ENCODE data around the gene KIAA1671.

The KIAA1671 gene

GRCh38 chr22:25032066-25032465 lies 79.5 kb downstream of the KIAA1671 start:
- DNase-seq (no peak), ATAC-seq (replicated peaks) (no peak)
- Mint-ChIP-seq H3K4me3 (no peak overlapping the region), H3K27me3 (peaks cover 0 to 6% of the 10 kb centered on the region in 2 donors), H3K9me3 (no peaks in the 10 kb centered on the region), H3K27ac (no peak overlapping the region), H3K4me1 (ENCODE audit: low read depth in 2 of 2) (peaks cover 0 to 3% of the 10 kb centered on the region in 2 donors), H3K36me3 (ENCODE audit: insufficient read depth) (no peaks in the 10 kb centered on the region)

GRCh38 chr22:25035715-25036114 lies 83.2 kb downstream of the KIAA1671 start:
- Mint-ChIP-seq H3K4me3 (no peak overlapping the region), H3K27ac (no peak overlapping the region), H3K36me3 (ENCODE audit: insufficient read depth) (no peaks in the 10 kb centered on the region), H3K9me3 (no peaks in the 10 kb centered on the region), H3K4me1 (ENCODE audit: low read depth in 2 of 2) (no peaks in the 10 kb centered on the region), H3K27me3 (peaks cover 19 to 24% of the 10 kb centered on the region in 2 donors)
- no peak for DNase-seq
- no peak for ATAC-seq (replicated peaks)

GRCh38 chr22:25038239-25038638 lies 85.7 kb downstream of the KIAA1671 start:
- Mint-ChIP-seq H3K4me3 (no peak overlapping the region), H3K27ac (no peak overlapping the region), H3K27me3 (peaks cover 19 to 33% of the 10 kb centered on the region in 2 donors), H3K4me1 (ENCODE audit: low read depth in 2 of 2) (no peaks in the 10 kb centered on the region), H3K36me3 (ENCODE audit: insufficient read depth) (no peaks in the 10 kb centered on the region), H3K9me3 (no peaks in the 10 kb centered on the region)
- ATAC-seq (replicated peaks) = no peak
- DNase-seq = no peak

GRCh38 chr22:25038771-25039170 lies 86.3 kb downstream of the KIAA1671 start:
- ATAC-seq (replicated peaks) (no peak), DNase-seq (no peak)
- no peaks in the 10 kb centered on the region for H3K36me3 Mint-ChIP-seq (ENCODE audit: insufficient read depth)
- no peaks in the 10 kb centered on the region for H3K4me1 Mint-ChIP-seq (ENCODE audit: low read depth in 2 of 2)
- H3K9me3 Mint-ChIP-seq = no peaks in the 10 kb centered on the region
- H3K27me3 Mint-ChIP-seq = peaks cover 19 to 39% of the 10 kb centered on the region in 2 donors
- H3K4me3 Mint-ChIP-seq = no peak overlapping the region
- H3K27ac Mint-ChIP-seq = no peak overlapping the region

- Mint-ChIP-seq H3K4me1 (ENCODE audit: low read depth in 2 of 2) (no peaks in the 10 kb centered on the region), H3K4me3 (no peak overlapping the region), H3K27me3 (peaks cover 19 to 40% of the 10 kb centered on the region in 2 donors), H3K36me3 (ENCODE audit: insufficient read depth) (no peaks in the 10 kb centered on the region), H3K27ac (no peak overlapping the region), H3K9me3 (no peaks in the 10 kb centered on the region)
- ATAC-seq (replicated peaks) (no peak), DNase-seq (no peak)
Observed at GRCh38 chr22:25039255-25039654, 86.7 kb downstream of the KIAA1671 start.

GRCh38 chr22:25039754-25040153 lies 87.2 kb downstream of the KIAA1671 start:
- no peak overlapping the region for H3K4me3 Mint-ChIP-seq
- no peaks in the 10 kb centered on the region for H3K4me1 Mint-ChIP-seq (ENCODE audit: low read depth in 2 of 2)
- no peak for ATAC-seq (replicated peaks)
- DNase-seq = no peak
- peaks cover 19 to 40% of the 10 kb centered on the region in 2 donors for H3K27me3 Mint-ChIP-seq
- H3K27ac Mint-ChIP-seq = no peak overlapping the region
- no peaks in the 10 kb centered on the region for H3K36me3 Mint-ChIP-seq (ENCODE audit: insufficient read depth)
- H3K9me3 Mint-ChIP-seq = no peaks in the 10 kb centered on the region

GRCh38 chr22:25045159-25045558 lies 92.6 kb downstream of the KIAA1671 start:
- Mint-ChIP-seq H3K9me3 (no peaks in the 10 kb centered on the region), H3K36me3 (ENCODE audit: insufficient read depth) (no peaks in the 10 kb centered on the region), H3K27me3 (peaks cover 0 to 22% of the 10 kb centered on the region in 2 donors), H3K4me3 (no peak overlapping the region), H3K4me1 (ENCODE audit: low read depth in 2 of 2) (no peaks in the 10 kb centered on the region), H3K27ac (no peak overlapping the region)
- DNase-seq = no peak
- ATAC-seq (replicated peaks) = no peak

GRCh38 chr22:25048071-25048470 lies 95.6 kb downstream of the KIAA1671 start:
- Mint-ChIP-seq H3K4me3 (no peak overlapping the region), H3K27me3 (peaks cover 0 to 9% of the 10 kb centered on the region in 2 donors), H3K9me3 (peaks cover 0 to 3% of the 10 kb centered on the region in 2 donors), H3K36me3 (ENCODE audit: insufficient read depth) (no peaks in the 10 kb centered on the region), H3K4me1 (ENCODE audit: low read depth in 2 of 2) (no peaks in the 10 kb centered on the region), H3K27ac (no peak overlapping the region)
- DNase-seq (no peak), ATAC-seq (replicated peaks) (no peak)

GRCh38 chr22:25048659-25049647 lies 96.4 kb downstream of the KIAA1671 start:
- H3K4me1 Mint-ChIP-seq (ENCODE audit: low read depth in 2 of 2) = peaks cover 0 to 4% of the 10 kb centered on the region in 2 donors

GRCh38 chr22:25049770-25050169 lies 97.3 kb downstream of the KIAA1671 start:
- Mint-ChIP-seq H3K4me3 (no peak overlapping the region), H3K27me3 (no peaks in the 10 kb centered on the region)
- no peak for ATAC-seq (replicated peaks)

More at GRCh38 chr22:25048659-25049647, 96.4 kb downstream of the KIAA1671 start:
- peak; percentile 67 to 70 (median 69) for DNase-seq
- no peak overlapping the region for H3K27ac Mint-ChIP-seq
- H3K36me3 Mint-ChIP-seq (ENCODE audit: insufficient read depth) = peaks cover 3% of the 10 kb centered on the region
- H3K4me3 Mint-ChIP-seq = no peak overlapping the region
- ATAC-seq (replicated peaks) = peak; percentile 93
- H3K9me3 Mint-ChIP-seq = peaks cover 0 to 3% of the 10 kb centered on the region in 2 donors
- no peaks in the 10 kb centered on the region for H3K27me3 Mint-ChIP-seq

GRCh38 chr22:25050566-25050965 lies 98.0 kb downstream of the KIAA1671 start:
- no peak overlapping the region for H3K27ac Mint-ChIP-seq
- H3K4me1 Mint-ChIP-seq (ENCODE audit: low read depth in 2 of 2) = peaks cover 11 to 15% of the 10 kb centered on the region in 2 donors
- H3K9me3 Mint-ChIP-seq = peaks cover 0 to 3% of the 10 kb centered on the region in 2 donors
- ATAC-seq (replicated peaks) = no peak
- no peak overlapping the region for H3K4me3 Mint-ChIP-seq
- H3K27me3 Mint-ChIP-seq = no peaks in the 10 kb centered on the region
- no peak for DNase-seq
- peaks cover 4% of the 10 kb centered on the region for H3K36me3 Mint-ChIP-seq (ENCODE audit: insufficient read depth)

More at GRCh38 chr22:25049770-25050169, 97.3 kb downstream of the KIAA1671 start:
- no peak for DNase-seq
- H3K9me3 Mint-ChIP-seq = peaks cover 0 to 3% of the 10 kb centered on the region in 2 donors
- peaks cover 4% of the 10 kb centered on the region for H3K36me3 Mint-ChIP-seq (ENCODE audit: insufficient read depth)
- peaks cover 5 to 10% of the 10 kb centered on the region in 2 donors for H3K4me1 Mint-ChIP-seq (ENCODE audit: low read depth in 2 of 2)
- H3K27ac Mint-ChIP-seq = no peak overlapping the region

GRCh38 chr22:25051073-25051472 lies 98.6 kb downstream of the KIAA1671 start:
- no peak for ATAC-seq (replicated peaks)
- peaks cover 4% of the 10 kb centered on the region for H3K36me3 Mint-ChIP-seq (ENCODE audit: insufficient read depth)

GRCh38 chr22:25051983-25052710 lies 99.6 kb downstream of the KIAA1671 start:
- peaks cover 4% of the 10 kb centered on the region for H3K36me3 Mint-ChIP-seq (ENCODE audit: insufficient read depth)
- peaks cover 0 to 3% of the 10 kb centered on the region in 2 donors for H3K9me3 Mint-ChIP-seq
- ATAC-seq (replicated peaks) = no peak
- no peak overlapping the region for H3K4me3 Mint-ChIP-seq
- no peak overlapping the region for H3K27ac Mint-ChIP-seq
- H3K4me1 Mint-ChIP-seq (ENCODE audit: low read depth in 2 of 2) = peaks cover 14 to 19% of the 10 kb centered on the region in 2 donors
- no peaks in the 10 kb centered on the region for H3K27me3 Mint-ChIP-seq
- DNase-seq = no peak

More at GRCh38 chr22:25051073-25051472, 98.6 kb downstream of the KIAA1671 start:
- Mint-ChIP-seq H3K4me3 (no peak overlapping the region), H3K9me3 (peaks cover 0 to 3% of the 10 kb centered on the region in 2 donors), H3K4me1 (ENCODE audit: low read depth in 2 of 2) (peaks cover 11 to 15% of the 10 kb centered on the region in 2 donors), H3K27ac (no peak overlapping the region), H3K27me3 (no peaks in the 10 kb centered on the region)
- DNase-seq = no peak
